HepG2 (cell line): ENCODE data around the gene TKFC. TPM values are rescaled to one million over a fixed set of nuclear protein-coding genes. Genes with fewer than 3 reads are reported as not detected.

ENCODE experiments used
- ATAC-seq: fragments of 200-7000 bp; cut with Tn5 transposase; 3 replicates; pipeline ENCODE4 v1.9.1; 2020; ENCODE audit warnings: mild to moderate bottlenecking, moderate library complexity
- BruUV-seq: library from RNA; stranded (reverse); fragments of 400-500 nt; replicated peaks from 2 replicates; lab custom pipeline; 2021; lab: Mats Ljungman, UMichigan
- CTCF ChIA-PET: fragments of 300-600 bp; formaldehyde crosslinking; extraction: SDS; loops from one replicate; lab custom pipeline; 2021; ENCODE audit warnings: low total read pairs, inconsistent platforms, low intra/inter-chr PET ratio; lab: Yijun Ruan, JAX
- POLR2A ChIA-PET: fragments of 350-600 bp; sonication (Branson Sonifier 250); formaldehyde crosslinking; loops from one replicate; lab custom pipeline; 2020; ENCODE audit warnings: antibody characterized with exemption, inconsistent platforms; lab: Yijun Ruan, JAX
- DNase-seq: peaks from one replicate; pipeline ENCODE4 v3.0.0-alpha.2; 2015; ENCODE audit warnings: low spot score
- FAIRE-seq: peaks from 3 replicates; lab custom pipeline; 2011; peaks lifted over from hg19 to GRCh38; lab: Jason Lieb, UNC
- H2AFZ ChIP-seq: one replicate; pipeline ENCODE4 v1.6.1; 2011; ENCODE audit warnings: low read length, inconsistent platforms
- H3K27ac ChIP-seq: fragments of 300-600 bp; 3 replicates; pipeline ENCODE4 v1.8.0; 2011; ENCODE audit warnings: mixed run types, mild to moderate bottlenecking, mixed read lengths, low read length, inconsistent platforms; ENCODE audit not compliant: insufficient read depth; ENCODE audit errors: extremely low read length
- H3K27me3 ChIP-seq, 2 experiments: fragments of 200-600 bp in 1 of 2; 2 replicates in 1 of 2; 3 replicates in 1 of 2; pipeline versions ENCODE4 v1.6.0 to v1.8.0; 2011; ENCODE audit warnings: low read length in 2 of 2, mild to moderate bottlenecking in 2 of 2, moderate library complexity in 2 of 2, inconsistent platforms in 1 of 2; ENCODE audit not compliant: insufficient read depth in 2 of 2, control insufficient read depth in 1 of 2
- H3K36me3 ChIP-seq, 2 experiments: fragments of 200-600 bp in 1 of 2; replicated peaks in 1 of 2; 2 replicates in 1 of 2; 3 replicates in 1 of 2; pipeline versions ENCODE4 v1.5.1 to v1.8.0; 2011; ENCODE audit warnings: low read length in 2 of 2, inconsistent platforms in 1 of 2; ENCODE audit not compliant: insufficient read depth in 2 of 2, control insufficient read depth in 1 of 2
- H3K4me1 ChIP-seq: 2 replicates; pipeline ENCODE4 v1.5.1; 2012; ENCODE audit warnings: low read length, inconsistent platforms; ENCODE audit not compliant: insufficient read depth
- H3K4me2 ChIP-seq: 2 replicates; pipeline ENCODE4 v1.6.0; 2011; ENCODE audit warnings: low read depth, low read length, inconsistent platforms
- H3K4me3 ChIP-seq, 3 experiments: fragments of 200-600 bp in 1 of 3; sonication (generic), shearing (Covaris generic) in 1 of 3; replicated peaks in 1 of 3; 2 replicates each; pipeline ENCODE4 v1.5.1; 2011 to 2016; ENCODE audit warnings: low read length in 3 of 3, inconsistent platforms in 2 of 3, low read depth in 2 of 3, mild to moderate bottlenecking in 2 of 3, control low read depth in 1 of 3, mixed read lengths in 1 of 3; ENCODE audit not compliant: insufficient read depth in 1 of 3
- H3K79me2 ChIP-seq: one replicate; pipeline ENCODE4 v1.6.1; 2011; ENCODE audit warnings: low read length, inconsistent platforms; ENCODE audit not compliant: insufficient read depth
- H3K9ac ChIP-seq: 2 replicates; pipeline ENCODE4 v1.6.0; 2011; ENCODE audit warnings: mild to moderate bottlenecking, low read depth, low read length, inconsistent platforms; ENCODE audit not compliant: insufficient read depth
- H3K9me3 ChIP-seq: 2 replicates; pipeline ENCODE4 v1.5.1; 2012; ENCODE audit warnings: mild to moderate bottlenecking, low read length
- H4K20me1 ChIP-seq: 2 replicates; pipeline ENCODE4 v1.6.0; 2011; ENCODE audit warnings: inconsistent platforms, mild to moderate bottlenecking, low read length, moderate library complexity; ENCODE audit not compliant: insufficient read depth
- CTCF ChIP-seq: sonication (generic); formaldehyde crosslinking; IDR thresholded peaks from 2 replicates; pipeline ENCODE4 v1.5.0; 2020; ENCODE audit warnings: mild to moderate bottlenecking, missing genetic modification reagents, moderate library complexity
- FLYWCH1 ChIP-seq: sonication (generic); formaldehyde crosslinking; IDR thresholded peaks from 2 replicates; pipeline ENCODE4 v1.8.1; 2023; ENCODE audit warnings: mild to moderate bottlenecking, missing genetic modification reagents
- FOXP4 ChIP-seq: sonication (generic); formaldehyde crosslinking; IDR thresholded peaks from 2 replicates; pipeline ENCODE4 v1.4.0; 2020; ENCODE audit warnings: missing genetic modification reagents
- SKIL ChIP-seq: sonication (generic); formaldehyde crosslinking; IDR thresholded peaks from 2 replicates; pipeline ENCODE4 v1.8.0; 2022; ENCODE audit warnings: missing genetic modification reagents, mild to moderate bottlenecking, moderate library complexity, borderline replicate concordance
- STAG1 ChIP-seq: sonication (generic); formaldehyde crosslinking; IDR thresholded peaks from 2 replicates; pipeline ENCODE4 v1.4.0; 2020; ENCODE audit warnings: missing genetic modification reagents
- ZFP41 ChIP-seq: sonication (generic); formaldehyde crosslinking; IDR thresholded peaks from 2 replicates; pipeline ENCODE4 v1.4.0; 2020; ENCODE audit warnings: mild to moderate bottlenecking, missing genetic modification reagents, borderline replicate concordance
- ZNF263 ChIP-seq: sonication (generic); formaldehyde crosslinking; IDR thresholded peaks from 2 replicates; pipeline ENCODE4 v1.4.0; 2020; ENCODE audit warnings: missing genetic modification reagents
- ZNF510 ChIP-seq: sonication (generic); formaldehyde crosslinking; IDR thresholded peaks from 2 replicates; pipeline ENCODE4 v1.4.0; 2020; ENCODE audit warnings: low read depth, mild to moderate bottlenecking, missing genetic modification reagents
- ZNF512B ChIP-seq: sonication (generic); formaldehyde crosslinking; IDR thresholded peaks from 2 replicates; pipeline ENCODE4 v1.5.1; 2020; ENCODE audit warnings: missing genetic modification reagents, mild to moderate bottlenecking, borderline replicate concordance
- WGBS: methylation state at CpG from one replicate; pipeline ENCODE4 v1.1.6; 2017; ENCODE audit warnings: low lambda C conversion rate; 5-methylcytosine and 5-hydroxymethylcytosine counted together
- in situ Hi-C: cut with HindIII; loops from 2 replicates; pipeline ENCODE4 v1.10.0; 2017; ENCODE audit warnings: low pct_unique_long_range_greater_than_20kb; ENCODE audit not compliant: extremely low pct_ligation_motif_present
- intact Hi-C: fragments of 100-400 bp; cut with micrococcal nuclease; formaldehyde crosslinking; loops from one replicate; pipeline ENCODE4 v1.10.0; 2022; ENCODE audit not compliant: unreplicated experiment
- polyA plus RNA-seq, 8 experiments: library from polyadenylated mRNA; depleted of rRNA in 3 of 8; stranded (reverse) in 7 of 8; unstranded in 1 of 8; fragments of >200 nt; fragmentation: Illumina TruSeq in 4 of 8; extraction: Trizol in 4 of 8; gene quantifications; 2 replicates each; pipeline versions ENCODE4 v1.2.1 to v1.2.3, GENCODE V29; 2011 to 2016; ENCODE audit warnings: low read depth in 4 of 8, missing spikeins in 1 of 8, mixed read lengths in 1 of 8; ENCODE audit not compliant: insufficient read depth in 1 of 8
- total RNA-seq, 5 experiments: library from RNA; depleted of rRNA; stranded (reverse); fragments of >200 nt; fragmentation: Illumina TruSeq; extraction: Trizol; gene quantifications; 2 replicates each; pipeline ENCODE4 v1.2.3, GENCODE V29; 2016; ENCODE audit warnings: low read depth in 1 of 5

Gene TKFC
- total and polyA plus RNA-seq, 2 of the 13 experiments (the other 11 are each of a cell fraction or from before 2014, with no cell fraction given): 147 to 197 TPM

GRCh38 chr11:61390161-61390560 lies 57.1 kb downstream of the TKFC start (continued):
- TF ChIP-seq ZNF510 (CRISPR knock-in tag) (no peak), FOXP4 (no peak), FLYWCH1 (CRISPR knock-in tag) (no peak), ZFP41 (CRISPR knock-in tag) (no peak)

- ChIA-PET POLR2A (interaction anchor here (1.0 to 3.8 kb wide), 15 partner anchors 9 to 99 kb away, joined by 4 to 78 read pairs (median 7); partner anchors contain the start of genes CPSF7, CYB561A3, DDB1 and SDHAF2), CTCF (interaction anchor here (1.4 kb wide), 1 partner anchor 57 kb away, joined by 5 read pairs; no protein-coding TSS in a partner anchor)
- intact Hi-C loops (loop anchor here (2.0 kb wide), 1 partner anchor 56 kb away; no protein-coding TSS in a partner anchor), in situ Hi-C loops (no loop called here)
- Histone ChIP-seq H2AFZ (no peak overlapping the region), H3K27me3 (no peaks in the 10 kb centered on the region), H3K4me2 (peak overlapping the region; percentile 95), H3K79me2 (no peaks in the 10 kb centered on the region), H3K36me3 (peaks cover 3 to 12% of the 10 kb centered on the region in 2 experiments), H3K4me3 (peak overlapping the region; percentile 65 to 95 (median 90)), H3K27ac (peak overlapping the region; percentile 84), H3K9me3 (peaks cover 4% of the 10 kb centered on the region), H3K9ac (peak overlapping the region; percentile 94), H3K4me1 (peaks cover 21% of the 10 kb centered on the region), H4K20me1 (no peaks in the 10 kb centered on the region)
- no peak for TF ChIP-seq ZNF512B (CRISPR knock-in tag)
- TF ChIP-seq CTCF: peak; percentile 57
- TF ChIP-seq SKIL: no peak
- TF ChIP-seq ZNF263: peak; percentile 63; the same call in 1 of the 2 replicates
- peak; percentile 60 for TF ChIP-seq STAG1
- DNase-seq (no peak), FAIRE-seq (no peak), ATAC-seq (peak; percentile 56)
- TSS peak; percentile 71 for BruUV-seq
- WGBS: 4% methylated on average over 15 of the region's 15 CpGs
Measured at GRCh38 chr11:61392981-61393595, 60.1 kb downstream of the TKFC start.
